GM12878 (cell line): ENCODE data around the gene PLCG2. TPM values are rescaled to one million over a fixed set of nuclear protein-coding genes. Genes with fewer than 3 reads are reported as not detected.
A peak's percentile ranks its signal among the peaks of the same experiment; 100 is the strongest.

Source experiments
- BCL3 ChIP-seq: IDR thresholded peaks from 2 replicates; pipeline ENCODE4 v1.6.1; 2011; ENCODE audit warnings: borderline replicate concordance, low read depth, mild to moderate bottlenecking, moderate library complexity, low read length; ENCODE audit not compliant: insufficient read depth, poor library complexity, severe bottlenecking
- BCLAF1 ChIP-seq: fragments of 450-650 bp; IDR thresholded peaks from 2 replicates; pipeline ENCODE4 v1.6.1; 2017; ENCODE audit warnings: antibody characterized with exemption, mild to moderate bottlenecking, moderate library complexity
- CBX3 ChIP-seq: fragments of 200-600 bp; sonication (generic); IDR thresholded peaks from 2 replicates; pipeline ENCODE4 v1.6.1; 2016; ENCODE audit warnings: low read depth, borderline replicate concordance
- EGR1 ChIP-seq, 2 experiments: IDR thresholded peaks; 1 replicate in 1 of 2; 2 replicates in 1 of 2; pipeline ENCODE4 v1.6.1; 2011 to 2012; ENCODE audit warnings: low read depth in 2 of 2, low read length in 2 of 2, borderline replicate concordance in 1 of 2, mild to moderate bottlenecking in 1 of 2, moderate library complexity in 1 of 2
- EP300 ChIP-seq, 2 experiments: fragments of 150-350 bp in 1 of 2; IDR thresholded peaks; 2 replicates each; pipeline ENCODE4 v1.6.1; 2011 to 2012; ENCODE audit warnings: low read depth in 2 of 2, low read length in 2 of 2, borderline replicate concordance in 1 of 2, improper control_type of control experiment in 1 of 2, inconsistent platforms in 1 of 2; ENCODE audit not compliant: control insufficient read depth in 1 of 2
- HDGF ChIP-seq: fragments of 450-650 bp; IDR thresholded peaks from 2 replicates; pipeline ENCODE4 v1.6.1; 2016; ENCODE audit warnings: antibody characterized with exemption
- LARP7 ChIP-seq: fragments of 450-650 bp; IDR thresholded peaks from 2 replicates; pipeline ENCODE4 v1.6.1; 2017; ENCODE audit warnings: mild to moderate bottlenecking
- SMAD5 ChIP-seq: IDR thresholded peaks from 2 replicates; pipeline ENCODE4 v1.6.1; 2016; ENCODE audit warnings: antibody characterized with exemption, low read depth
- SUPT20H ChIP-seq: IDR thresholded peaks from 2 replicates; pipeline ENCODE4 v1.6.1; 2011; ENCODE audit warnings: low read depth, mild to moderate bottlenecking, low read length, moderate library complexity, borderline replicate concordance; ENCODE audit not compliant: control insufficient read depth
- ZBTB11 ChIP-seq: fragments of 450-650 bp; formaldehyde crosslinking; IDR thresholded peaks from 2 replicates; pipeline ENCODE4 v1.5.0; 2022; ENCODE audit warnings: mild to moderate bottlenecking, missing genetic modification characterization
- polyA plus RNA-seq, 11 experiments: library from polyadenylated mRNA; depleted of rRNA in 4 of 11; unstranded in 6 of 11; stranded (reverse) in 5 of 11; fragments of >200 nt; fragmentation: Nextera tagmentation in 4 of 11; fragmentation: Illumina TruSeq in 1 of 11; extraction: Ambion mirVana in 4 of 11; extraction: Trizol in 1 of 11; gene quantifications; 1 replicate in 1 of 11; 2 replicates in 10 of 11; pipeline versions ENCODE4 v1.2.1 to v1.2.3, GENCODE V29; 2011 to 2016; ENCODE audit warnings: inconsistent platforms in 2 of 11, missing spikeins in 2 of 11, low read depth in 1 of 11
- total RNA-seq, 4 experiments: library from RNA; depleted of rRNA in 3 of 4; stranded (reverse); fragments of >200 nt in 3 of 4; fragmentation: Illumina TruSeq in 1 of 4; extraction: Trizol in 1 of 4; gene quantifications; 2 replicates each; pipeline versions ENCODE4 v1.2.1 to v1.2.3, GENCODE V29; 2013 to 2021
- TF ChIP-seq, protein P1 (sequence below): fragments of 450-650 bp; IDR thresholded peaks from 2 replicates; pipeline ENCODE4 v1.6.1; 2016; ENCODE audit warnings: mild to moderate bottlenecking, moderate library complexity, borderline replicate concordance

The PLCG2 gene
- total and polyA plus RNA-seq, 10 of the 15 experiments (the other 5 are each of a cell fraction or from before 2014, with no cell fraction given), result 47.6 to 256 (median 149) TPM

- TF ChIP-seq, protein P1, sequence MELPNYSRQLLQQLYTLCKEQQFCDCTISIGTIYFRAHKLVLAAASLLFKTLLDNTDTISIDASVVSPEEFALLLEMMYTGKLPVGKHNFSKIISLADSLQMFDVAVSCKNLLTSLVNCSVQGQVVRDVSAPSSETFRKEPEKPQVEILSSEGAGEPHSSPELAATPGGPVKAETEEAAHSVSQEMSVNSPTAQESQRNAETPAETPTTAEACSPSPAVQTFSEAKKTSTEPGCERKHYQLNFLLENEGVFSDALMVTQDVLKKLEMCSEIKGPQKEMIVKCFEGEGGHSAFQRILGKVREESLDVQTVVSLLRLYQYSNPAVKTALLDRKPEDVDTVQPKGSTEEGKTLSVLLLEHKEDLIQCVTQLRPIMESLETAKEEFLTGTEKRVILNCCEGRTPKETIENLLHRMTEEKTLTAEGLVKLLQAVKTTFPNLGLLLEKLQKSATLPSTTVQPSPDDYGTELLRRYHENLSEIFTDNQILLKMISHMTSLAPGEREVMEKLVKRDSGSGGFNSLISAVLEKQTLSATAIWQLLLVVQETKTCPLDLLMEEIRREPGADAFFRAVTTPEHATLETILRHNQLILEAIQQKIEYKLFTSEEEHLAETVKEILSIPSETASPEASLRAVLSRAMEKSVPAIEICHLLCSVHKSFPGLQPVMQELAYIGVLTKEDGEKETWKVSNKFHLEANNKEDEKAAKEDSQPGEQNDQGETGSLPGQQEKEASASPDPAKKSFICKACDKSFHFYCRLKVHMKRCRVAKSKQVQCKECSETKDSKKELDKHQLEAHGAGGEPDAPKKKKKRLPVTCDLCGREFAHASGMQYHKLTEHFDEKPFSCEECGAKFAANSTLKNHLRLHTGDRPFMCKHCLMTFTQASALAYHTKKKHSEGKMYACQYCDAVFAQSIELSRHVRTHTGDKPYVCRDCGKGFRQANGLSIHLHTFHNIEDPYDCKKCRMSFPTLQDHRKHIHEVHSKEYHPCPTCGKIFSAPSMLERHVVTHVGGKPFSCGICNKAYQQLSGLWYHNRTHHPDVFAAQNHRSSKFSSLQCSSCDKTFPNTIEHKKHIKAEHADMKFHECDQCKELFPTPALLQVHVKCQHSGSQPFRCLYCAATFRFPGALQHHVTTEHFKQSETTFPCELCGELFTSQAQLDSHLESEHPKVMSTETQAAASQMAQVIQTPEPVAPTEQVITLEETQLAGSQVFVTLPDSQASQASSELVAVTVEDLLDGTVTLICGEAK, result peak; percentile 84
- TF ChIP-seq EGR1 (IDR thresholded peaks at IDR 0.05; ENCODE audit: borderline replicate concordance in 1 of 2, low read depth in 2 of 2, low read length in 2 of 2), result peak in 1 of 2 experiments; percentile 31; a peak in 1 of 3 replicates
- TF ChIP-seq ZBTB11 (CRISPR knock-in tag), result peak; percentile 61
- no peak for TF ChIP-seq LARP7
- TF ChIP-seq SUPT20H, result no peak
- TF ChIP-seq HDGF, result no peak
- TF ChIP-seq EP300 (IDR thresholded peaks at IDR 0.05; ENCODE audit: borderline replicate concordance in 1 of 2, control insufficient read depth in 1 of 2, low read depth in 2 of 2, low read length in 2 of 2), result no peak
- TF ChIP-seq BCLAF1, result no peak
- no peak for TF ChIP-seq CBX3
- TF ChIP-seq BCL3, result no peak
- TF ChIP-seq SMAD5, result no peak
Observed at GRCh38 chr16:82011199-82011641, 232.1 kb downstream of the PLCG2 start, which contains the start of gene SDR42E1 (continued).
